SU-DHL-6 (cell line): ENCODE measurements around the gene TCF4.

Experiments
- CTCF ChIP-seq: fragments of 200-600 bp; sonication (generic); IDR thresholded peaks from one replicate; pipeline ENCODE4 v1.5.1; 2017; ENCODE audit warnings: antibody characterized with exemption, mild to moderate bottlenecking, low read length, moderate library complexity; ENCODE audit not compliant: insufficient read depth, poor library complexity, severe bottlenecking
- EZH2phosphoT487 ChIP-seq: fragments of 200-600 bp; sonication (generic), shearing (Covaris generic); conservative IDR thresholded peaks from 2 replicates; pipeline ENCODE4 v1.6.1; 2018; ENCODE audit warnings: mild to moderate bottlenecking, antibody characterized with exemption, low read length, moderate library complexity, mixed read lengths

GRCh38 chr18:55550471-55550870 is 37.5 kb downstream of the TCF4 start:
- TF ChIP-seq CTCF (no peak), EZH2phosphoT487 (no peak)
